ENCODE results near the gene ANO7. TPM values are rescaled to one million over a fixed set of nuclear protein-coding genes. Genes with fewer than 3 reads are reported as not detected.
A peak's percentile ranks its signal among the peaks of the same experiment; 100 is the strongest.

Gene ANO7
- total RNA-seq, 2 donors from 2014 or later, result 140 to 187 TPM

- H3K27me3 ChIP-seq (replicated peaks; ENCODE audit: insufficient read depth), result no peaks in the 10 kb centered on the region
- no peak for DNase-seq (ENCODE audit: low spot score)
- WGBS, result 80% methylated on average over 42 of the region's 42 CpGs
- H3K4me3 ChIP-seq, result no peak overlapping the region
- no peaks in the 10 kb centered on the region for H3K4me1 ChIP-seq (replicated peaks)
- no peak for TF ChIP-seq POLR2AphosphoS5 (IDR thresholded peaks at IDR 0.05)
- no peak for TF ChIP-seq POLR2A (IDR thresholded peaks at IDR 0.05)
- TF ChIP-seq CTCF (IDR thresholded peaks at IDR 0.05), result no peak
- no peaks in the 10 kb centered on the region for H3K36me3 ChIP-seq
- H3K27ac ChIP-seq, result peak overlapping the region in 1 of 2 donors; percentile 50
- intact Hi-C loops (cut with DNase I), result no loop called here
- no peaks in the 10 kb centered on the region for H3K9me3 ChIP-seq
Measured at GRCh38 chr2:241199897-241200821, 11.7 kb downstream of the ANO7 start.

- 94% methylated on average over 21 of the region's 21 CpGs for WGBS
- TF ChIP-seq POLR2A (IDR thresholded peaks at IDR 0.05) (no peak), CTCF (IDR thresholded peaks at IDR 0.05) (no peak), POLR2AphosphoS5 (IDR thresholded peaks at IDR 0.05) (no peak)
- intact Hi-C loops (cut with DNase I), result no loop called here
- Histone ChIP-seq H3K36me3 (no peaks in the 10 kb centered on the region), H3K4me1 (replicated peaks) (no peaks in the 10 kb centered on the region), H3K9me3 (no peaks in the 10 kb centered on the region), H3K27me3 (replicated peaks; ENCODE audit: insufficient read depth) (no peaks in the 10 kb centered on the region), H3K27ac (peak overlapping the region in 1 of 2 donors; percentile 7), H3K4me3 (no peak overlapping the region)
- no peak for DNase-seq (ENCODE audit: low spot score)
Measured at GRCh38 chr2:241200822-241201395, 12.4 kb downstream of the ANO7 start.

- intact Hi-C loops (cut with DNase I), result no loop called here
- no peak for DNase-seq (ENCODE audit: low spot score)
- H3K4me1 ChIP-seq (replicated peaks), result no peaks in the 10 kb centered on the region
- no peak overlapping the region for H3K4me3 ChIP-seq
- peak overlapping the region in 1 of 2 donors; percentile 7 for H3K27ac ChIP-seq
- no peak for TF ChIP-seq POLR2A (IDR thresholded peaks at IDR 0.05)
- no peak for TF ChIP-seq POLR2AphosphoS5 (IDR thresholded peaks at IDR 0.05)
- no peak for TF ChIP-seq CTCF (IDR thresholded peaks at IDR 0.05)
- H3K27me3 ChIP-seq (replicated peaks; ENCODE audit: insufficient read depth), result no peaks in the 10 kb centered on the region
- no peaks in the 10 kb centered on the region for H3K36me3 ChIP-seq
- no peaks in the 10 kb centered on the region for H3K9me3 ChIP-seq
- 82% methylated on average over 16 of the region's 24 CpGs for WGBS
Measured at GRCh38 chr2:241201445-241202267, 13.2 kb downstream of the ANO7 start.

- Histone ChIP-seq H3K36me3 (no peaks in the 10 kb centered on the region), H3K9me3 (no peaks in the 10 kb centered on the region), H3K4me3 (no peak overlapping the region), H3K27ac (peak overlapping the region in 1 of 2 donors; percentile 7), H3K27me3 (replicated peaks; ENCODE audit: insufficient read depth) (no peaks in the 10 kb centered on the region), H3K4me1 (replicated peaks) (no peaks in the 10 kb centered on the region)
- no peak for DNase-seq (ENCODE audit: low spot score)
- intact Hi-C loops (cut with DNase I), result no loop called here
- WGBS, result 96% methylated on average over 15 of the region's 15 CpGs
- no peak for TF ChIP-seq POLR2AphosphoS5 (IDR thresholded peaks at IDR 0.05)
- no peak for TF ChIP-seq POLR2A (IDR thresholded peaks at IDR 0.05)
- TF ChIP-seq CTCF (IDR thresholded peaks at IDR 0.05), result no peak
Measured at GRCh38 chr2:241202268-241202585, 13.8 kb downstream of the ANO7 start.

All from prostate gland (tissue), 2 donors.